Transverse colon (tissue), 3 donors: ENCODE data around the gene ESD.

Experiments
- POLR2A ChIP-seq: fragments of 450-650 bp; IDR thresholded peaks from one replicate; pipeline ENCODE4 v1.6.1; 2016; ENCODE audit warnings: antibody characterized with exemption, mild to moderate bottlenecking, moderate library complexity
- TF ChIP-seq, protein P1 (sequence below), 5 experiments: fragments of 200-600 bp in 3 of 5; fragments of 450-650 bp in 2 of 5; sonication (generic) in 3 of 5; IDR thresholded peaks; 1 replicate in 2 of 5; 2 replicates in 3 of 5; pipeline ENCODE4 v1.5.1; 2016 to 2017; ENCODE audit warnings: antibody characterized with exemption in 5 of 5, inconsistent platforms in 3 of 5, mild to moderate bottlenecking in 2 of 5, moderate library complexity in 1 of 5

DNA sequence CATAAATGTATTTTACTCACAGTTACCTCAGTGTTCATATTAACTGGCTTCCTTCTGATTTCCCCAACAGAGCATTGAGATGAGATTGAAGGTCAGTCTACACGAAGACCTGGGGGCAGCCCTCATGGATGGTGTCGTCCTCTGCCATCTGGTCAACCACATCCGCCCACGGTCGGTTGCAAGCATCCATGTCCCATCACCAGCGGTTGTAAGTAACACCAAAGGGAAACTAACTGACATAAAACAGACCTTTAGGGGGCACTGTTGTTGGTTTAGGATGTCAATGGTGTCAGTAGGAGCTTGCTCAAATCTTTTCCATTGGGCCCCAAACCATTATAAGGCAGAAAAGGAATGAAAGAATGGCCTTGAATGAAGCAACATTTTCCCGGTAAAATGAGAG, 68.2 kb downstream of the ESD start:
- TF ChIP-seq POLR2A: no peak
- TF ChIP-seq, protein P1, sequence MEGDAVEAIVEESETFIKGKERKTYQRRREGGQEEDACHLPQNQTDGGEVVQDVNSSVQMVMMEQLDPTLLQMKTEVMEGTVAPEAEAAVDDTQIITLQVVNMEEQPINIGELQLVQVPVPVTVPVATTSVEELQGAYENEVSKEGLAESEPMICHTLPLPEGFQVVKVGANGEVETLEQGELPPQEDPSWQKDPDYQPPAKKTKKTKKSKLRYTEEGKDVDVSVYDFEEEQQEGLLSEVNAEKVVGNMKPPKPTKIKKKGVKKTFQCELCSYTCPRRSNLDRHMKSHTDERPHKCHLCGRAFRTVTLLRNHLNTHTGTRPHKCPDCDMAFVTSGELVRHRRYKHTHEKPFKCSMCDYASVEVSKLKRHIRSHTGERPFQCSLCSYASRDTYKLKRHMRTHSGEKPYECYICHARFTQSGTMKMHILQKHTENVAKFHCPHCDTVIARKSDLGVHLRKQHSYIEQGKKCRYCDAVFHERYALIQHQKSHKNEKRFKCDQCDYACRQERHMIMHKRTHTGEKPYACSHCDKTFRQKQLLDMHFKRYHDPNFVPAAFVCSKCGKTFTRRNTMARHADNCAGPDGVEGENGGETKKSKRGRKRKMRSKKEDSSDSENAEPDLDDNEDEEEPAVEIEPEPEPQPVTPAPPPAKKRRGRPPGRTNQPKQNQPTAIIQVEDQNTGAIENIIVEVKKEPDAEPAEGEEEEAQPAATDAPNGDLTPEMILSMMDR (IDR thresholded peaks at IDR 0.05): peak in 1 of 5 experiments; percentile 26
